Measurements from ENCODE around the gene ANKS1B.

DNA sequence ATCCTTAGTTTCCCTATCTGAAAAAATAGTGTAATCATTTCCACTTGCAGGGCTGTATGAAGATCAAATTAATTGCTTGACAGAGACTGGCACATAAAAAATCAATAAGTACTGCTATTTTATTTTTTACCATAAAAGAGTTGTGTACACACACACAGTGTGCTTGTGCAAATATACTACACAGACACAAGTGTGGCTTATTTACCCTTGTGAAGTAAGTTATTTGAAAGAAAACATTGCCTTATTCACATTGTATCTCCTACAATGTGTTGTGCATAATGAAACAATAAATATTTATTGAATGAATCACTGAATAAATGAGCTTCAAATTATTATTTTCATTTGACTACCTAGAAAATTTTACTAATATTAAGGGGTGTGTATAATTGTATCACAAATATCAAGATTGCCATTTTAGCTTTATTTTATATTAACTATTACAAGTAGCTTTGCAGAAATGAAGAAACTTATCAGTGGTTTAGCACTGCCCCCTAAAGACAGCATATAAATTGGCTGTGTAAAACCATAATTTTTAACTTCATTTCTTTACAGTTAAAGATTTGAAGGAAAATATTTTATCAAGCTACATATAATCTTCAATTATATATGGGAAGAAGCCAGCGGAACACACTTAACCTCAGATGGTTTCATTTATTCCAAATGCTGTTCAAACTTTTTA is 325.9 kb downstream of the ANKS1B start:
- TF ChIP-seq, protein P1, sequence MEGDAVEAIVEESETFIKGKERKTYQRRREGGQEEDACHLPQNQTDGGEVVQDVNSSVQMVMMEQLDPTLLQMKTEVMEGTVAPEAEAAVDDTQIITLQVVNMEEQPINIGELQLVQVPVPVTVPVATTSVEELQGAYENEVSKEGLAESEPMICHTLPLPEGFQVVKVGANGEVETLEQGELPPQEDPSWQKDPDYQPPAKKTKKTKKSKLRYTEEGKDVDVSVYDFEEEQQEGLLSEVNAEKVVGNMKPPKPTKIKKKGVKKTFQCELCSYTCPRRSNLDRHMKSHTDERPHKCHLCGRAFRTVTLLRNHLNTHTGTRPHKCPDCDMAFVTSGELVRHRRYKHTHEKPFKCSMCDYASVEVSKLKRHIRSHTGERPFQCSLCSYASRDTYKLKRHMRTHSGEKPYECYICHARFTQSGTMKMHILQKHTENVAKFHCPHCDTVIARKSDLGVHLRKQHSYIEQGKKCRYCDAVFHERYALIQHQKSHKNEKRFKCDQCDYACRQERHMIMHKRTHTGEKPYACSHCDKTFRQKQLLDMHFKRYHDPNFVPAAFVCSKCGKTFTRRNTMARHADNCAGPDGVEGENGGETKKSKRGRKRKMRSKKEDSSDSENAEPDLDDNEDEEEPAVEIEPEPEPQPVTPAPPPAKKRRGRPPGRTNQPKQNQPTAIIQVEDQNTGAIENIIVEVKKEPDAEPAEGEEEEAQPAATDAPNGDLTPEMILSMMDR (IDR thresholded peaks at IDR 0.05): no peak
- no peak for TF ChIP-seq POLR2A (IDR thresholded peaks at IDR 0.05)
- no peak for TF ChIP-seq EP300 (IDR thresholded peaks at IDR 0.05)
